Activated CD8-positive, alpha-beta memory T cell treated with anti-CD3 and anti-CD28 coated beads, Interleukin-2, amount 50 U/mL, for 24 hours (primary cell): ENCODE data around the gene CD8B.

Experiments
- DNase-seq: peaks from one replicate; pipeline ENCODE4 v3.0.0-alpha.2; 2020; ENCODE audit errors: extremely low read depth

CD8B gene

DNA sequence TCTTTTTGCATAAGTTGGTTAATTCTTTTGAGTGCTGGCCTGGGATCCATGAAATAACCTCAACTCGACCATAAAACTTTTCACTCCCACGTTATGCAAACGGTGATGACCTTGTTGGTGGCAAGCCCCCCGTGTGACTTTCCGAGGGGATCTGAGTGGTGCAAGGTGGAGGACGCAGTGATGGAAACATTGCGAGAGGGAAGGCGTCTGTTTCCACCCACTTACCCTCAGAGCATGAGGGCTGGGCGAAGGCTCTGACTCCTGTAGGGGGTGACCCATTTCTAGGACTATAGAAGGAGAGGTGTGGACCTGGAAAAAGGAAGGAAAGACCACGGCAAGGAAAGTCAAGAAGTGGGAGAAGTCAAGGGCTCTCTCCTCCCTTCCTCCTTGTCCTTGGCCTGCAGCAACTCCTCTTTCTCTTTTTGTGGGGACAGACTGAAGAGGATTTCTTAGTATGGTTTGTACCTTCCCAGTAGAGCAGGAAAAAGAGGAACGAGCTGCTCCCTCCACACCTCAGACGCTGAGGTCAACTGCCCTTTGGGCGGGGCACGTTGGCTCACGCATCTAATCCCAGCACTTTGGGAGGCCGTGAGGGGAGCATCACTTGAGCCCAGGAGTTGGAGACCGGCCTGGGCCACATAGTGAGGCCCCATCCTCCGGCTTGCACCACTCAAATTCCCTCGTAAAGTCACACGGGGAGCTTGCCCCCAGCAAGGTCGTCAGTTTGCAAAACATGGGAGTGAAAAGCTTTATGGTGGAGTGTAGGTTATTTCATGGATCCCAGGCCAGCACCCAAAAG lies 55.4 kb downstream of the CD8B start:
- DNase-seq: no peak

- no peak for DNase-seq
Observed at GRCh38 chr2:86800856-86801567, 60.7 kb downstream of the CD8B start.

DNA sequence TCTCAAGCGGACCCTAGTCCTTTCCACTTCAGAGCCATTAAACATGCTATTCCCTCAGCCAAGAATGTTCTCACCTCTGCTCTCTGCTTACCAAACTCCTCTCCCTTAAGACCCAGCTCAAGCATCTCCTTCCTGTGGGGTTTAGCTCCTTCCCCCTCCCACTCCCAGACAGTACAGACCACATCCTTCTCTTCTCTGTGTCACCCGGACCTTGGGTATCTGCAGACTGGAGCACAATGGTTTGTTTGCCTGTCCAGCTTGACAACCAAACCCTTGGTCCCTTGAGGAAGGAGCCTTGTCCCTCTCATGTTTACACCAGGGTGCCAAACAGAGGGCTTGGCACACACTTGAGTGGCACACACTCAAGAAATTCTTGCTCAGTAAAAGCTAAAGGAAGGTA lies 66.8 kb downstream of the CD8B start:
- DNase-seq: no peak

DNA sequence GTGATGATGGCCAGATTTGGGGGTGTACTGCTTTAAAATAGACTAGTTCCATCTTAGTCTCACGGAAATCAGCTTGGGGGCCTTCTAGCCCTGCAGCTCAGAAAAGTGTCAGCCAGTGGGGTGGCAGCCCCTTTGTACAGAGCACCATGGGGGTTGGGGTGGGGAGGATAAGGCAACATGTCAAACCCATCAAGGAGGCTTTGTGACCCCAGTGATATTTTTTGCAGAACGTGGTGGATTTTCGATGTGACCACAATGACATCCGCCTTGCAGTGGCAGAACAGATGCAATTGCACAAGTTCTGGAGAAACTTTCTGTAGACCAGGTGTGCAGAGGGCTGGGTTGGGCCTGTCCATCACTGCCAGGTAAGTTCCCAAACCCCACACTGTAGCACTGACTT lies 67.9 kb downstream of the CD8B start:
- no peak for DNase-seq

- no peak for DNase-seq
Observed at GRCh38 chr2:86791573-86791972, 70.1 kb downstream of the CD8B start.

GRCh38 chr2:86790676-86791572 lies 70.8 kb downstream of the CD8B start, which contains the start of gene CD8A:
TSS of gene CD8A (minus strand) at chr2:86790913. CDS start at chr2:86790825, 88 bp downstream.
- DNase-seq: no peak

DNA sequence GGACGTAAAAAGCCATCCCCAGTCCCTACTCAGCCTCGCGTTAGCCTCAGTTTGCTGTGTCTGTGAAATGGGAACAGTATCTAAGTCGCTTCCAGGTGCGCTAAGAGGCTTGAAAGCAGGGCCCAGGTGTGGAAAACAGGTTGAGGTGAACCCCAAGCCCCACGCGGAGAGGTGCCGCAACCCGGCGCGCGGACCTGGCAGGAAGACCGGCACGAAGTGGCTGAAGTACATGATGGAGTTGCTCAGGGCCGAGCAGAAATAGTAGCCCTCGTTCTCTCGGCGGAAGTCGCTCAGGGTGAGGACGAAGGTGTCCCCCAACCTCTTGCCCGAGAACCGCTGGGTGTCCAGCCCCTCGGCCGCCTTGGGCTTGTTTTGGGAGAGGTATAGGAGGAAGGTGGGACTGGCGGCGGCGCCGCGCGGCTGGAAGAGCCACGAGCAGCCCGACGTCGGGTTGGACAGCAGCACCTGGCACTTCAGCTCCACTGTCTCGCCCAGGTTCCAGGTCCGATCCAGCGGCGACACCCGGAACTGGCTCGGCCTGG lies 71.5 kb downstream of the CD8B start:
- no peak for DNase-seq

DNA sequence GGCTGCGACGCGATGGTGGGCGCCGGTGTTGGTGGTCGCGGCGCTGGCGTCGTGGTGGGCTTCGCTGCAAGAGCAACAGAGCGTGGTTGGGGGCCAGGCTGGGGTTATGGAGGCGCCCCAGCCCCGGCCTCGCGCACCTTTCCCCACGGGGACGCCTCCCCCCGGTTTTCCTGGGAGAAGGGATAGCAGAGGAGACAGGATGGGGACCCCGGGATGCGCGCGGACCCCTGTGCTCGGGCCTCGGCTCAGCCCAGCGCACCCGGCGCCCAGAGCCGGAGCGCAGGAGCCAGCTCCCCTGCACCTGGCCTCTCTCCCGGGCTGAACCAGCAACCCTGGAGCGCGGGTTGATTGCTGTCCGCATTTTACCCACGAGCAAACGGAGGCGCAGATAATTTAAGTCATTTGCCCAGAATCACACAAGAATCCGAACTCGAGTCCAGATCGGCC lies 72.0 kb downstream of the CD8B start:
- DNase-seq: no peak

DNA sequence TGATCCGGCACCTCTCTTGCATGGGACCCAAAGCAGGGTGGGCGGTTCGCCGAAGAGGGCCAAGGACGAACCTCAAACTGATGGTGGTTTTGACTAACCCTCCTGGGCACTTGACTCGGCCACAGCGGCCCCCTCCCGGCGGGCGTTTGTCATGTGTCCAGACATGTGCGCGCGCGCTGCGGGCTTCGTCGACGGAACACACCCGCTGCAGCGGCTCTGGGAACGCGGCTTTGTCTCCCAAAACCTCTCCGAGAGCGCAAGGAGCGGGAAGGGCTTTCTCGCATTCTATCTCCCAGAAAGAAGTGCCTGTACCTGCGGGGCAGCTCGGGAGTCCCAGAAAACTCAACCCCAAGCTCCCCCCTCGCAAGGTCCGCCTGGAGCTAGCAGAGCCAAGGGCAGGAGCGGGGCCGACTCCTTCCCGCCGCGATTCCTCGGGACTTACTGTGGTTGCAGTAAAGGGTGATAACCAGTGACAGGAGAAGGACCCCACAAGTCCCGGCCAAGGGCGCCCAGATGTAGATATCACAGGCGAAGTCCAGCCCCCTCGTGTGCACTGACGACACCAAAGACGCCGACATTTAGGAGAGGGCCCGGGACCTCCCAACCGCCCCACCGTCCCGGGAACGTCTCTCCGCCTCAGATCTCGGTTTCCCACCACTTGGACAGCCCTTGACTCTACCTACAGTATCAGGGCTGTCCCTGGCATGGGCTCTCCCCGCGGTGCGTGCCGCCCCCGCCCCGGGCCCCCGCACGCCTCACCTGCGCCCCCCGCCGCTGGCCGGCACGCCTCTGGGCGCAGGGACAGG lies 72.6 kb downstream of the CD8B start:
- no peak for DNase-seq

GRCh38 chr2:86788165-86788564 lies 73.5 kb downstream of the CD8B start:
- no peak for DNase-seq

DNA sequence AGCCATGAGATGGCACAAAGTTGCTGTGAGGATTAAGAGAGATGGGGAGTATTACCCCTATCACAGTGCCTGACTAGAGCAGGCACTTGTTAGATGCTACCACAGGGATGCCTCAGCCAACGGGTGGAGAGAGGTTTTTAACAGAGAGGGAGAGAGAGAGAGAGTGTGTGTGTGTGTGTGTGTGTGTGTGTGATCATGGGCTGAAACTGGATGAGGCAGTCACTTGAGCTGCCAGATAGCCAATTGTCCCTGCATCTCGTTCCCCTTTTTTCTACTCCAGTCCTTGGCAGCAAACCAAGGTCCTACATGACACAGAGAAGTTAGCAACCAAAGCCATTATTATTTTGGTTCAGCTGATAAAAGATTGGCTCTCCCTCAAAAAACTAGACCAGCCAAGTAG lies 74.0 kb downstream of the CD8B start:
- no peak for DNase-seq

DNA sequence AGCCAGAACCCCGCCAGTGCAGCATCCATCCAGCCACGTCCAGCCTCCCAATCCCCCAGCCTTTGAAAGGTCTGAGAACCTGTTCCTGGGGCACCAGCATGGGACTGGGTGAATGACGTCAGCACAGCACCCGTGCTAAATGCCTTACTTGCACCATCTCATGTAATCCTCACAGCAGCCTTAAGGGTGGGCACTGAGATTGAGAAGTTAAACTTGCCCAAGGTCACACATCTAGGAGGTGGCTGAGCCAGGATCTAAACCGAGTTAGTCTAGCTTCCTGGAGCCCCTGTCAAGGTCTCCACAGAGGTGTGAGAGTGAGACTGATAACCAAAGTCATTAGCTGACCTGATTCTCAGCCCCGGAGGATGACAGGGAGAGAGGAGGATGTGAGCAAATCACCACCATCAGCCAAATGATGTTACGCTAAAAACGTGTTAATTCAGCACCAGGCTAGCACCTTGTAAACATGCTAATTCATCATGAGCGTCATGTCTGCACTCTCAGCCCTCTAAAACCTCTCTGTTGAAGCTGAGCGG lies 75.6 kb downstream of the CD8B start:
- no peak for DNase-seq

- peak; percentile 79 for DNase-seq
Observed at GRCh38 chr2:86785456-86785855, 76.2 kb downstream of the CD8B start.

DNA sequence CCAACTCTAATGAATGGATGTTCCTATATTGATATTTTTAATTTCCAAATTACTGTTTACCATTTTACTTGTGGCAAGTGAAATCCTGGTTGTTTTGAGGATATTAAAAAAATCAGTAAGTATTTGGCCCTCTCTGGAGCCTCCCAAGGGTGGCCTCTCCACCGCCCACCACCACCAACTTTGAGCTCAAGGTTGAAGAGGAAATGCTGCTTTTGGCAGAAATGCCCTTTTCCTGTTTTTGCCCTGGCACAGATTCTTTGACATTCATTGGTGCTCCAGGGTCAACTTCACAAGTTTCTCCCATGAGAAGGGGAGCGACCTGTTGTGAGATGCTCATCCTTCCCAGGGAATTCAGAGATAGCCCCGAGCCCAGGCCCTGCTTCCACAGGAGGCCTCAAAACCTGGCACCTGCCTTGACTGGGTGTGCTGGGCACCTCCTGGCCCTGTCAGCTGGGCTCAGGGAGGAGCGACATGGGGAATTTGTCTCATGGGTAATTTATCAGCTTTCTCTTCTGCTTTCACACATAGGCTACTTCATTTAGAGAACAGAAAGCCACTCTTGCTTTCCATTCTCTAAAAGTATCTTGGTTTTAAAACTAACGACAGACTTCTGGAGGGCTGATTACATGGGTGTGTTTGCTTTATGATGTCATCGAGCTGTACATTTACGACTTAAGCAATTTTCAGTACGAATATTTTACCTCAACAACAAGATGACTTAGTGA lies 77.9 kb downstream of the CD8B start:
- no peak for DNase-seq

GRCh38 chr2:86782748-86783147 lies 78.9 kb downstream of the CD8B start:
- DNase-seq: no peak

- no peak for DNase-seq
Observed at GRCh38 chr2:86781363-86781762, 80.3 kb downstream of the CD8B start.

GRCh38 chr2:86779971-86780370 lies 81.7 kb downstream of the CD8B start:
- no peak for DNase-seq

DNA sequence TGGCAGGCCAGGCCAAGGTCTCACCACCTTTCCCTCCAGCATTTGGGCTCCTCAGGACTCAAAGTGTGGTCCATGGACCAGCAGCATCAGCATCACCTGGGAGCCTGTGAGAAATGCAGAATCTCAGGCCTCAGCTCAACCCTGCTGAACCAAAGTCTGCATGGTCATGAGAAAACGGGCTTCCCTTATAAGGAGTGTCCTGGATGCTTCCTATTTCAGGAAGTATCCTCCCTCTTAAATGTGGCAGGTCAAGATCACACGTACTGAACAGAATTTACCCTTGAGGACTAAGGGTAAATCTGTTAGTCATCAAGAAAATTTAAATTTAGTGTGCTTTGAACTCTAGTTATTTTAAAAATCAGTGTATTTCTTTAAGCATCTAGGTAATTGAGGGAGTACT lies 82.7 kb downstream of the CD8B start:
- no peak for DNase-seq

GRCh38 chr2:86776532-86776931 lies 85.2 kb downstream of the CD8B start:
- DNase-seq: no peak

DNA sequence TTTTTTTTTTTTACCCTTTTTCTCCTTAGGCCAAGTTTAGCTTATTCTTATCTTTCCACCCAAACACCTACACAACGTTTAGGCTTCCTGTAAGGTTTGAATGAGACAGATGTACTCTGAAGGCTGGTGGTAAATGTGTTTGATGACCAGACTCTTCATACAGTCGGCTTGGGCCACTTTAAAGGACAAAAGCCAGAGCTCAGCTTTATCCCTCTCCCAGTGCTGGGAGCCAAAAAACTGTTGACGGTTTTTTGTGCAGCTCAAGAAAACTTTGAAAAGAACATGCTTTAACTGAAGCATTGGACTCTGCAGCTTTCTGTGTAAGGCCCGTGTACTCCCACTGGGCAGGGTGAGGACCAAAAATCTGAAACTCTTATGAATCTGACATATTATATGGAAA lies 86.3 kb downstream of the CD8B start:
- no peak for DNase-seq
